ENCODE data around the gene WFDC1.

WFDC1 gene

GRCh38 chr16:84307209-84307954 is 12.7 kb downstream of the WFDC1 start:
- H3K27ac ChIP-seq (replicated peaks), result no peak overlapping the region
- DNase-seq (ENCODE audit: low read depth in 1 of 2, low spot score in 1 of 2), result no peak
- no peak for TF ChIP-seq POLR2AphosphoS5 (IDR thresholded peaks at IDR 0.05; ENCODE audit: low read depth)
- TF ChIP-seq CTCF (IDR thresholded peaks at IDR 0.05; ENCODE audit: insufficient read depth, low read length), result no peak
- no peak for TF ChIP-seq GABPA (IDR thresholded peaks at IDR 0.05; ENCODE audit: low read depth)
- no peak for TF ChIP-seq REST (IDR thresholded peaks at IDR 0.05; ENCODE audit: insufficient replicate concordance, low read depth)
- TF ChIP-seq SPI1 (IDR thresholded peaks at IDR 0.05; ENCODE audit: borderline replicate concordance, low read depth), result no peak
- no peak overlapping the region for H3K4me3 ChIP-seq (replicated peaks; ENCODE audit: insufficient read depth, low read length)
- H3K27me3 ChIP-seq (ENCODE audit: insufficient read depth, poor library complexity, severe bottlenecking), result peaks cover 4% of the 10 kb centered on the region

GRCh38 chr16:84308120-84308519 is 13.4 kb downstream of the WFDC1 start:
- Histone ChIP-seq H3K27ac (replicated peaks) (no peak overlapping the region), H3K4me3 (replicated peaks; ENCODE audit: insufficient read depth, low read length) (no peak overlapping the region), H3K27me3 (ENCODE audit: insufficient read depth, poor library complexity, severe bottlenecking) (peaks cover 8% of the 10 kb centered on the region)
- TF ChIP-seq REST (IDR thresholded peaks at IDR 0.05; ENCODE audit: insufficient replicate concordance, low read depth), result no peak
- peak; percentile 31 for TF ChIP-seq CTCF (IDR thresholded peaks at IDR 0.05; ENCODE audit: insufficient read depth, low read length)
- no peak for TF ChIP-seq POLR2AphosphoS5 (IDR thresholded peaks at IDR 0.05; ENCODE audit: low read depth)
- no peak for TF ChIP-seq SPI1 (IDR thresholded peaks at IDR 0.05; ENCODE audit: borderline replicate concordance, low read depth)
- TF ChIP-seq GABPA (IDR thresholded peaks at IDR 0.05; ENCODE audit: low read depth), result no peak
- peak in 1 of 2 experiments; percentile 25 for DNase-seq (ENCODE audit: low read depth in 1 of 2, low spot score in 1 of 2)

GRCh38 chr16:84310642-84311041 is 16.0 kb downstream of the WFDC1 start:
- DNase-seq (ENCODE audit: low read depth in 1 of 2, low spot score in 1 of 2), result no peak
- Histone ChIP-seq H3K4me3 (replicated peaks; ENCODE audit: insufficient read depth, low read length) (no peak overlapping the region), H3K27me3 (ENCODE audit: insufficient read depth, poor library complexity, severe bottlenecking) (peaks cover 15% of the 10 kb centered on the region), H3K27ac (replicated peaks) (no peak overlapping the region)
- no peak for TF ChIP-seq SPI1 (IDR thresholded peaks at IDR 0.05; ENCODE audit: borderline replicate concordance, low read depth)
- no peak for TF ChIP-seq GABPA (IDR thresholded peaks at IDR 0.05; ENCODE audit: low read depth)
- TF ChIP-seq POLR2AphosphoS5 (IDR thresholded peaks at IDR 0.05; ENCODE audit: low read depth), result no peak
- no peak for TF ChIP-seq CTCF (IDR thresholded peaks at IDR 0.05; ENCODE audit: insufficient read depth, low read length)
- no peak for TF ChIP-seq REST (IDR thresholded peaks at IDR 0.05; ENCODE audit: insufficient replicate concordance, low read depth)

Measured in HL-60 (cell line).